Amygdala (tissue), 56 donors: ENCODE data around the gene OTOP1.
"Not testable (repeated sequence)": the region's sequence is repeated elsewhere in the genome, so short reads cannot be mapped to it uniquely, and the experiment has no call there.

Experiments used
- DNase-seq, 56 donors: peaks; one replicate each; lab custom pipeline; 2025; lab: John Stamatoyannopoulos, UW

The OTOP1 gene

DNA sequence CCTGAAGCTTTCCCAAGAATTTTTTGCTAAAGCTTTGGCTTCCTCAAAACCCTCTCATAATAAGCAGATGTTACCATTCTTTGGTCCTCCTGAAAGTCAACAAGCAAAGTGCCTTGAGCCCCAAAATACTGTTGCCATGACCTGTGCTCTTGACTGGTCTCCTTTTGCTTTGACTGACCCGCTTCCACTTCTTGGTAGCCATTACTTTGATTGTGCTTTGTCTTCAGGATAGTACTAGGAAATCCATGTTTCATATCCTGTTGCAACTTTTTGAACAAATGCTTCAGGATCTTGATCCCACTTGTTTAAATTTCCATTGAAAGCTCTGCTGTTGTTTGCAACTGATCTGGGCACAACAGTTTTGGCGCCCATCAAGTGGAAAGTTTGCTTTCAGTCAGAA is 6.9 kb upstream of the OTOP1 start:
- DNase-seq: no peak

DNA sequence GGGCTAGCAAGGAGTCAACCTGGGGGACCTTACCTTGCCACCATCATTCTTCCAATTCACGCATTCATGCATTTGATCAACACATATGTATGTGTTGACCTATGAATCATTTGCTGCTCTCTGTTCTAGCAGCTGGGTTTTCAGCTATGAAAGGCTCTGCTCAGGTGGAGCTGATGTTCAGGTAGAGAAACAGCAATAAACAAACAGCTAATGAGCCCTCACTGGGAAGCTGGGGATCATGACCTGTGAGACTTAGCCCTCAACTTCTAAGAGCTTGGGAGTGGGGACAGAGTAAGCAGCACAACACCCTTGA is 1.6 kb upstream of the OTOP1 start:
- no peak for DNase-seq

DNA sequence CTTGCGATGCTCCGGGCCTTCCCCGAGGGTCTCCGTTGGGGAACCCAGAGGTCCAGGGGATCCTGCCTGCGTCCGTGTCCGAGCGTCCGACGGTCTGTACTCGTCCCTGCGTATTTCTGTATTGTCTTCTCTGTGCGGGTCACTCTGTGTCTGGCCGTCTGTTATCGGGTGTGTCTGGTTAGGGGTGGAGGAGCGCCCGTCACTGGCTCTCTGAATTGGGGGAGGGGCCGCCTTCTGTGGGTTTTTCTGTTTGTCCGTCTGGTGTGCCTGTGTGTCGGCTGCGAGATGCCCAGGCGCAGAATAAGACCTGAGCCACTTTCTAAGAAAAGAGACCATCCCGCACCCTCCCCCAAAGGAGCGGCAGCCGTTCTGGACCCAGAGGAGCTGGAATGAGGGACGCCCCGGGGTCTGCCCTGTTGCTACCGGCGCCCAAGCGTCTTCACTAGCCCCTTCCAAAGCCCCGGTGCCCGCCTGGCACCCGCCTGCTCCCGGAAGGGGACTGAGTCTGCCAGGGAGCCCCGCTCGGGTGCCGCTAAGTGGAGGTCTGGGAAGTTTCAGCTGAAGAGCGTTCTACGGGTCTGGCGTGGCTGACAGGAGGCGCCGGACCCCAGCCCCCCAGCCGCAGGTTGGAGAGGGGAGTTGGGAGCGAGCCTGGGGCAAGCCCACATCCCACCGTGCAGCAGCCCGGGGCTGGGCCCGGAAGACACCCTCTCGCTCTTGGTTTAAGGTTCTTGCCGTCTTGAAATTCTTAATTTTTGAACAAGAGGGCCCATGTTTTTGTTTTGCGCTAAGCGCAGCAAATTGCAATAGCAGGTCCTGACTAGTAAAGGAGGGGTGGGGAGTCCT is 1.0 kb upstream of the OTOP1 start:
- DNase-seq: no peak

DNA sequence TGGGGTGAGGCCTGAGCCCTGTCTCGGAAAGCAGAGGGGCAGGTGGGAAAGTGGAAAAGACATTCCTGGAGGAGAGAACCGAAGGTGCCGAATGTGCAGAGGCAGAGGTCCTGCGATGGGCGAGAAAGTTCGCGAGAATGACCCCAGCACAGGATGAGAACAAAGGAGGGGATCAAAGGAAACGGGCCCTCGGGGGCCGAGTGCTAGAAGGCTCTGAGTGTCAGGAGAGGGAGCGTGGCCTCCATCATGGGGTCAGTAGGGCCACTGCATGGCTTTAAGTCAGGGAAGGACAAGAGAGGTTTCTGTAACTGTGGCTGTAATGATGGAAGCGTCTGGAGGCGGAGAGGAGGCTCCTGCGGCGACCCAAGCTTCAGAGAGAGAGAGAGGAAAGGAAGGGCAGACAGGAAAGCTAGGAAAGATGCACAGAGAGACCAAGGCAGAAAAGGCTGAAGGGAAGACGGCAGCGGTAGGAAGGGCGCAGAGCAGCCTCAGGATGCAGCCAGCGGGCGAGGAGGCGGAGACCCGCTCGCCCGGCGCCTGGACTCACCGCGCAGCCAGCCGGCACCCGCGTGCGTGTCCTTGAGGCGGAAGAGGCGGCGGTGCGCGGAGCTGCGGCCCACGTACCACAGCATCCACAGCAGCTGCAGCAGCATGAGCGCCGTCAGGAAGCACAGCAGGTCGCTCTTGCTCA is 669 bp downstream of the OTOP1 start:
- no peak for DNase-seq

DNA sequence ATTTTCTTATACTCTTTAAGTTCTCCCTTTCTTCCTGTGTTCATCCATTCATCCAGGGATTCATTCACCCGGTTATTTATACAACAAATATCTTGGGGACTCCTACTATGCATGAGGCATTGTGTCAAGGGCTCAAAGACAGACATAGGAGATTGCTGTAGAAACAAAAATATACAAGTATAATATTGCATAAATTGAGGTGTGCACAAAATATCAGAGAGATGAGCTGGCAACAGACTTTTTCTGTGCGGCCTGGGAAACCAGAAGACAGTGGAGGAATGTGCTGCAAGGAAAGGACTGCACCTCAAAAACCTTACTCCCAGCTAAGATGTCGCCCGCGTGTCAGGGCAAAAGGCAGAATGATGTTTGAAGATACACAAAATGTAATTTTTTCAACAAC is 9.6 kb downstream of the OTOP1 start:
- DNase-seq: no peak

DNA sequence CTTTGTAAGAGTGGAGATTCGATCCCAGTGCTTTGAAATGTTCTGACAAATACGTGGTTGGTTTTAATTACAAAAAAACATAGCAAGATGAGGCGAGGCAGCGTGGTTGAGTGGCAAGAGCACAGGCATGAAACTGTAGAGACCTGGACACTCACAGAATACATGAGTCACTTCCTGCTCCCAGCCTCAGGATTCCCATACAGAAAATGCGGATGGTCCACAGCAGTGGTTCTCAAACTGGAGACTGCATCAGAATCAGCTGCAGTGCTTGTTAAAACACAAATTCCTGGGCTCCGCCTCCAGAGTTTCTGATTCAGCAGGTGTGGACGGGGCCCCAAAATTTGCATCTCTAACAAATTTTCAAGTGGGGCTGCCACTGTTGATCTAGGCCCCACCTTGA is 10.1 kb downstream of the OTOP1 start:
- DNase-seq: no peak

DNA sequence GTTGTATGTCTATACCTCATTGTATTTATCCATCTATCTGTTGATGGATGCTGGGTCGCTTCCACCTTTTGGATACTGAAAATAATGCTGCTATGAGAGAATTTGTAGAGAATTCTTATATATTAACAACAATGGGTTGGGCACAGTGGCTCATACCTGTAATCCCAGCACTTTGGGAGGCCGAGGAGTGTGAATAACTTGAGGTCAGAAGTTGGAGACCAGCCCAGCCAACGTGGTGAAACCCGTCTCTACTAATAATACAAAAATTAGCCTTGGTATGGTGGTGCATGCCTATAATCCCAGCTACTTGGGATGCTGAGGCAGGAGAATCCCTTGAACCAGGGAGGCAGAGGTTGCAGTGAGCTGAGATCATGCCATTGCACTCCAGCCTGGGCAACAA is 13.1 kb downstream of the OTOP1 start:
- DNase-seq: not testable (repeated sequence)

DNA sequence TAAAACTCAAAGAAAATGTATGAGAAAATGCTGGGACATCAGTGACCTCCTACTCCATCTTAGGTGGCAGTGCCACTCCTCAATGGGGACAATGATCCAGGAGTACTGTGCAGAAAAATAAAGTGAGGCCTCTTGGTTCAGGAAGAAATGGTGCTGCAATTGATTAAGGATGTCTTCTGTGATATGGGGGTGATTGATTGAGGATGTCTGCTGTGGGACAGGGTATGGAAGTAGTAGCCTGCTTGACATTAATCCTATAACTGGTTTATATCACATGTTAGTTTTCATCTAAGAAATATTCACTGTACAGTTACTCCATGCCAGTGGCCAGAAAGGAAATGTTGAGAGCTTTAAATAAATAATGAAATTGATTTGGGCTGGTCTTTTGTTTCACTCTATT is 20.5 kb downstream of the OTOP1 start:
- DNase-seq: no peak

DNA sequence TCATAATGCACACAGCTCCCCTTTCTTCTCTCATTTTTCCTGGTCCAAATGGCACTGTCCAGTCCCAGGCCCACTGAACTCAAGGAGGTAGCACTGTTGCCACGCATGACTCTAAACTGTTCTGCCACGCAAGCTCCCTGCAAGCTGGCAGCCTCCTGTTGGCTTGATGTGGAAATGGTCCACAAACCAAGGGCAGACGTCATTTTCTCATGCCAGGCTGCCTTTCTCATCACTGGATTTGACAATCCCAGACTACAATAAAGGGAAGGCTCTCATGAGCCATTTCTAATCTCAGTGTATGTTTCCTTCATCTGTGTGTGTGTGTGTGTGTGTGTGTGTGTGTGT is 22.4 kb downstream of the OTOP1 start:
- DNase-seq: no peak

DNA sequence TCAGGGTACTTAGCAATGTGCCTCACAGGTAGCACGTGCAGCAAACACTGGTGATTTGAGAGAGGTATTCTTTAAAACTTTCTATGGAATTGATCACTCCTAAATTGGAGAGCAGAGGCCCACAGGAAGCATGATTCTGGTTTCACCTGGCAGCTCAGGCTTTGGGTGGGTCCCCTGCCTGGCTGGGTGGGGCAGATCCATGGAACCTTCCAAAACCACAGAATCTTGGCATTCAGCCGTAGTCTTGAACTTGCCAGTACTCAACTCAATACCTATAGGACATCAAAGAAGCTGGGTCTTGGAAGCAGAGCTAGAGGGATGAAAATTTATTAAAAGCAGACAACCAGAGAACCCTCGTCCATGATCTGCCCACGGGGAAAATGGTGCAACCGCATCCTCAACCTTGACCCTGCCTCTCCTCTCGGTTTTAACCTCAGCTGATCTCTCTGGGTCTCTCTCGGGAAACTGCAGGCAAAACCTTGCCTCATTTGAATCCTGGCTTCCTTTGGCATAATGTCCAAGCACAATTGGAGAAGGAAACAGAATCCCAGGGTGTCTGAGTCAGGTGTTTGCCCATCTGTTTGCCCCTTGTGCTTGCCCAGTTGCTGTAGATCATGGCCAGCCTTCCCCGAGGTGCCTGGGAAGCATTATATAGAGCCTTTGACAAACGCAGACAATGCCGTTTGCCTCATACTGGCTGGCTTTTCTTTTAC is 22.9 kb downstream of the OTOP1 start:
- DNase-seq: no peak

DNA sequence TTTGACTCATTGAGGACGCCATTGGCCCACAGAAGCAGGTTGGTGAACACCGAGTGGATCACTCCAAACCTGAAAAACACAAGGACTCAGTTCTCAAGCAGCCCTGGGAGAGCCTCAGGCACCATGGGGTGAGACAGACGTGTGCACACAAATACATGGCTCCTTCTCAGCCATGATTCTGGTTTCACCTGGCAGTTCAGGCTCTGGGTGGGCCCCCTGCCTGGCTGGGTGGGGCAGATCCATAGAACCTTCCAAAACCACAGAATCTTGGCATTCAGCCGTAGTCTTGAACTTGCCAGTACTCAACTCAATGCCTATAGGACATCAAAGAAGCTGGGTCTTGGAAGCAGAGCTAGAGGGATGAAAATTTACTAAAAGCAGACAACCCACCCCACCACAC is 24.2 kb downstream of the OTOP1 start:
- DNase-seq: no peak

DNA sequence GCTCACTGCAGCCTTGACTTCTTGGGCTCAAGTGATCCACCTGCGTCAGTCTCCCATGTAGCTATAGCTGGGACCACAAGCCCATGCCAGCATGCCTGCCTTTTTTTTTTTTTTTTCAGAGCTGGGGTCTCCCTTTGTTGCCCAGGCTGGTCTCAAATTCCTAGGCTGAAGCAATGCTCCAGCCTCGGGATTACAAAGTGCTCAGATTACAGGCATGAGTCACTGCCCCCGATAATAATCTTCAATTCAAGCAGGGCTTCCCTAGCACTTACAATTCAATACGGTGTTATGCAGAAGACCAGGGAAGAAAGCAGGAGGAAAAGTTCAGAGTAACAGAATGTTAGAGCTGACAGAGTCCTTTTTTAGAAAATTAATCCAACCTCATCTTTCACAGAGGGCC is 26.1 kb downstream of the OTOP1 start:
- no peak for DNase-seq

DNA sequence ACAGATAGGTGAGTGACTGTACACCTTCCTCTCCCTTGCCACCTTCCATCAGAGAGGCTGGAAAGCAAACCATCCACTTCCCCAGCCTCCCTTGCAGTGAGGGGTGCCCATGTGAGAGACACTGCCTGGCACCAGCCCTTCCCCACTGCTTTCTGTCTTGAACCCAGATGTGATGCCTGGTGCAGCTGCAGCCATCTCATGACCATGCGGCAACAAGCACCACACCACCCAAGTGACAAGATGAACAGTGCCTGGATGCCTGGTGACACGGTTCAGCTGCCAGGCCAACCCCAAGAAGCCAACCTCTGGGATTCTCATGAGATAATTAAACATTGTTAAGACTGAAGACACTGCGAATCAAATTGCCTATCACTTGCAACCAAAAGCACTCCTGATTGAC is 31.4 kb downstream of the OTOP1 start:
- DNase-seq: no peak

DNA sequence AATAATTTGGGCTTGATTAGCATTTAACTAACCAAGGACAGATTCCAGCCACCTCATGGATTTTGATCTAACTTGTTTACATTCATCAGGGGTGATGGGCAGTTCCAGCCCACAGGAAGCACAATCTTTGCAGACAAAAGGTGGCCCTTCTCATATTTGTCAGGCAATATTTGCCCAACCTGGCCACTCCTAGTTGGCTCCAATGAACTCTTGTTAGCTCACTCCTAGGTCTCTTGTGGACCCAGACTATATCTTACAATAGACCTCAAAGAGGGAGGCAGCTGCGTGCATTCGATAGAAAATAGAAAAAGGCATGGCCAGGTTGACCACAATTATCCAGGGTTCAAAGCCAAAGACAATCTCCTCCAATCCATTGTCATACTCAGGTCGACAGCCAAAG is 38.2 kb downstream of the OTOP1 start:
- not testable (repeated sequence) for DNase-seq

DNA sequence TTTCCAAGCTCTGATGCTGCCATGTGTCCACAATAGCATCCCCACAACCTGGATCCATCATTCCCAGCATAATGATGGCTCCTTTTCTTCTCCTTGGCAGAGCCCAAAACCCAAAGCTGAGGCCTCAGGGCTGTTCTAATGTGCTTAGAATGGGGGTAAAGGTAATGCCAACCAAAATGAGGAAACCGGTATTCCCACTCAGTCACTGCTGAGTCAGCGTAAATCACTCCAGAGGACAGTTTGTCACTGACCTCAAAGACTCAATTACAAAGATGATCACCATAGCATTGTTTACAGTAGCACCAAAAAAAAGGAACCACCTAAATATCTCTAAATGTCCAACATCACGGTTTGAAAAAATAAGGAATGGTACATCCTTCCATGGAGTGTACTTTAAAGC is 41.2 kb downstream of the OTOP1 start:
- no peak for DNase-seq

DNA sequence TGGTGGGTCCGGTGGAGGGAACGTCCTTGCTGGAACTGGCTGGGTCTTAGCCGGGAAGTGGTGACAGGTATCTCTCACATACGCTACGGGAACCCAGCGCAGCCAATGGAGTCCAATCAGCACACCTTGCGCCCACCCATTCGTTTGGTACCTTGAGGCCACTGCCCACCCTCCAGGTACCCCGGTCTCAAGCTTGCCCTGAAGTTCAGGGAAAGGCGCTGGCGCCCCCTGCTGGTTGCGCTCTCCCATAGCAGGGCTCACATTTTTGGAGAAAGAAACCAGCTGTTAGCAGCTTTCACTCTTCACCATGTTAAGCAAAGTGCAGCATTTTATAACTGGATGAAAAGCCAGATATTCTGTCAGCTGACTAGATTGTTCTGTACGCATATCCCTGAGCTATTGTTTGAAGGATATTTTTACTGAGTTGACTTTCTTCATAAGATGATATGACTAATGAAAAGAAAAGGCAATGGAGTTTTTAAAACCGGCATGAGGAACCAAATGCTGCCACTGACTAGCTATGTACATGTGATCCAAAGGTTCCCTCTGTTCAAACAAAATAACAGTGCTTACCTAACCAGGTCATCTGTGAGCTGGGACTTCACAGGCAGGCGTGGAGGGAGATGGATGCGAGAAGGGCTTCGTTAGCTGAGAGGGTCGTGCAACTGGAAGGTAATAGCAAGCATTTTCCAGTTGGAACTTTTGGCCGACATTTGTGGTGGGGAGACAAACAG is 43.7 kb downstream of the OTOP1 start:
- DNase-seq: no peak

DNA sequence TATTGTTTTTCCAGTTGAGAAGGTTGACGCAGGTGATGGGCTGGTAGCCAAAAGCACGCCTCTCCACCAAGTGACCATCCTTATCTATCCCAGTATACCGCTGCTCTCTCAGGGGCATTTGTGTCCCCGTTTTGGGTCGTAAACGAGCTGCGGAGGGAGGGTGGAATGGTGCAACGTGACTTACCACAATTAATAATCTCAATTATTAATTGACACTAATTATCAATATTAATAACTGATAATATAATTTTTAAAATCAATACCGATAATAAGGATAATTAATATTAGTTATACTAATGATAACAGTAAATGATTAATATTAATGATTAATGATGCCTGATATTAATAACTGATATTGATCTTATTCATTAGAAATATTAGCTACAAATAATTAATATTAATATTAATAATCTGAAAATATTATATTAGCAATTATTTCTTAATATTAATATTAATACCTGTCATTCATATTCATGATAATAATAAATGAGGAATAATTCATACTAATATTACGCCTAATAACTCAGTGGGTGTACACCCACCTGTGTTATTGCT is 56.1 kb downstream of the OTOP1 start:
- no peak for DNase-seq

DNA sequence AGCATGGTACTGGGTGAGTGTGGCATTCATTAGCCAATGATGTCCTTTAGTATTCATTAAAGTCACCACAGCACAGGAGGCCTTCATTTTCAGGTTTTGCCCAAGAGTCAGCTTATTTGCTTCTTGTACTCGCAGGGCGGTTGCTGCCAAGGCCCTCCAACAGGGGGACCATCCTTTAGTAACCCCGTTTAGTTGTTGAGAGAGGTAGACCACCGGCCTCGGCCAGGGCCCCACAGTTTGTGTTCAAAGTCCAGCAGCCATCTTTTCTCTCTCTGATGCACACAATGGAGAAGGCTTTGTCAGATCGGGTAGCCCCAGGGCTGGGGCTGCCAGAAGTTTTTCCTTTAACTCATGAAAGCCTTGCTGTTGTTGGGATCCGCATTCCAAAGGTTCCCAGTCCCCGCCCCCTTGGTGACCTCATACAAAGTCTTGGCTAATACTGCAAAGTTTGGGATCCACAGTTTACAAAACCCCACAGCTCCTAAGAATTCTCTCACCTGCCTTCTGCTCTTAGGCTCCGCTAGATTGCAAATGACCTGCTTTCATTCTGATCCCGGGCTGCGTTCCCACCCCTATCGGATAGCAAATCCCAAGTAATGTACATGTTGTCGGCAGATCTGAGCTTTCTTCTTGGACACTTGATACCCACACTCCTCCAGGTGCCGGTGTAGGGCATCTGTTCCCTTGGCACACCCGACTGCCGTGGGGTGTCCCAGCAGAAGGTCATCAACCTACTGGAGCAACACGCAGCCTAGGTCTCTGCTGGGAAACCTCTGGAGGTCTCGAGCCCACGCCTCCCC is 58.5 kb downstream of the OTOP1 start:
- not testable (repeated sequence) for DNase-seq

DNA sequence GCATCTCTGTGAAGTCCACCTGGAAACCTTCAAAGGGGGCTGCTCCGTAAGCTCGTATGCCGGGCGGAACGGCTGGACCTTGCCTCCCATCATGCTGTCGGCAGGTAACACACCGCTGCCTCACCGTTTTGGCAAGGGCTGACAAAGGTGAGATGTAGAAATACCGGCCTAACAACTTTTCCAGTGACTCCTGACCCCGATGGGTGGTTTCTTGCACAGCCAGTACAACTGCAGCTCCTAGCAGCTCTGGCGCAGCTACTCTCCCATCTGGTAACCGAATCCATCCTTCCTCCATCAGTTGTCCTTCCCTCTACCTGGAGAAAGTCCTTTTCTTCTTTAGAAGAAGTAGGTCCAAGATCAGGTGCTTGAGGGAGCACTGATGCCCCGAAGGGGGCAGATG is 59.7 kb downstream of the OTOP1 start:
- not testable (repeated sequence) for DNase-seq
